BJ (cell line): ENCODE measurements around the gene CFAP54. TPM values are rescaled to one million over a fixed set of nuclear protein-coding genes. Genes with fewer than 3 reads are reported as not detected.
A peak's percentile ranks its signal among the peaks of the same experiment; 100 is the strongest.
"Not testable (repeated sequence)": the region's sequence is repeated elsewhere in the genome, so short reads cannot be mapped to it uniquely, and the experiment has no call there.

Experiments used
- CTCF ChIA-PET: fragments of 350-600 bp; formaldehyde crosslinking; extraction: SDS; loops from one replicate; lab custom pipeline; 2021; ENCODE audit warnings: antibody characterized with exemption, inconsistent platforms; lab: Yijun Ruan, JAX
- POLR2A ChIA-PET: fragments of 300-600 bp; sonication (Branson Sonifier 250); formaldehyde crosslinking; extraction: SDS; loops from one replicate; lab custom pipeline; 2021; ENCODE audit warnings: antibody characterized with exemption; lab: Charles Lee
- DNase-seq: peaks from one replicate; pipeline ENCODE4 v3.0.0-alpha.2; 2011; ENCODE audit warnings: low read depth
- H3K27me3 ChIP-seq: 2 replicates; pipeline ENCODE4 v1.6.0; 2011; ENCODE audit warnings: low read length; ENCODE audit not compliant: control insufficient read depth, insufficient read depth
- H3K36me3 ChIP-seq: 2 replicates; pipeline ENCODE4 v1.5.1; 2011; ENCODE audit warnings: low read length; ENCODE audit not compliant: control insufficient read depth, insufficient read depth
- H3K4me3 ChIP-seq: 2 replicates; pipeline ENCODE4 v1.5.1; 2011; ENCODE audit warnings: low read depth, mild to moderate bottlenecking, control low read depth, low read length
- polyA plus RNA-seq: library from polyadenylated mRNA; depleted of rRNA; stranded (reverse); fragments of >200 nt; gene quantifications from 2 replicates; pipeline ENCODE4 v1.2.3, GENCODE V29; 2011
- TF ChIP-seq, protein P1 (sequence below): IDR thresholded peaks from 2 replicates; pipeline ENCODE4 v1.5.1; 2011; ENCODE audit warnings: low read depth, mild to moderate bottlenecking, control low read depth, inconsistent platforms, low read length, moderate library complexity; ENCODE audit not compliant: insufficient read depth

Gene CFAP54
- polyA plus RNA-seq, 1 experiment = 0.38 TPM

DNA sequence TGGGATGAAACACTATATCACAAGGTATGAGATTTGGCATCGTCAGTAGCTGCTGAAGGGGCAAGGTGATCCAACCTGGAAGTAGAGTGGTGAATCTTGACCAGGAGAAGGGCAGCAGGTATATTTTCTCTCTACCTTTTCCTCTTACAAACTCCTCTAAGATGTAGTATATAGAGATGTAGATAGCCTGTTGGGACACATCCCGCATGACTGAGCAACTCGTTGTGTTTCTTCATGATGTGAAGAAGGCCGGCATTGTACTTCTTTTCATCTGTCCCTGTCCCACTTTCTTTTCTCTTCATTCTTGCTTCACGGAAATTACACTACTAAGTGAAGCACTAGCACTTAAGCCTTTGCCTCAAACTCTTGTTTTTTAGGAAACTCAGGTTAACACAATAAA lies 7.3 kb upstream of the CFAP54 start:
- ChIA-PET POLR2A (no interaction called here), CTCF (interaction anchor here (0.5 kb wide), 1 partner anchor 183 kb away, joined by 4 read pairs; no protein-coding TSS in a partner anchor)
- H3K27me3 ChIP-seq = no peaks in the 10 kb centered on the region
- H3K36me3 ChIP-seq = no peaks in the 10 kb centered on the region
- no peak overlapping the region for H3K4me3 ChIP-seq
- DNase-seq = no peak
- TF ChIP-seq, protein P1, sequence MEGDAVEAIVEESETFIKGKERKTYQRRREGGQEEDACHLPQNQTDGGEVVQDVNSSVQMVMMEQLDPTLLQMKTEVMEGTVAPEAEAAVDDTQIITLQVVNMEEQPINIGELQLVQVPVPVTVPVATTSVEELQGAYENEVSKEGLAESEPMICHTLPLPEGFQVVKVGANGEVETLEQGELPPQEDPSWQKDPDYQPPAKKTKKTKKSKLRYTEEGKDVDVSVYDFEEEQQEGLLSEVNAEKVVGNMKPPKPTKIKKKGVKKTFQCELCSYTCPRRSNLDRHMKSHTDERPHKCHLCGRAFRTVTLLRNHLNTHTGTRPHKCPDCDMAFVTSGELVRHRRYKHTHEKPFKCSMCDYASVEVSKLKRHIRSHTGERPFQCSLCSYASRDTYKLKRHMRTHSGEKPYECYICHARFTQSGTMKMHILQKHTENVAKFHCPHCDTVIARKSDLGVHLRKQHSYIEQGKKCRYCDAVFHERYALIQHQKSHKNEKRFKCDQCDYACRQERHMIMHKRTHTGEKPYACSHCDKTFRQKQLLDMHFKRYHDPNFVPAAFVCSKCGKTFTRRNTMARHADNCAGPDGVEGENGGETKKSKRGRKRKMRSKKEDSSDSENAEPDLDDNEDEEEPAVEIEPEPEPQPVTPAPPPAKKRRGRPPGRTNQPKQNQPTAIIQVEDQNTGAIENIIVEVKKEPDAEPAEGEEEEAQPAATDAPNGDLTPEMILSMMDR = no peak

DNA sequence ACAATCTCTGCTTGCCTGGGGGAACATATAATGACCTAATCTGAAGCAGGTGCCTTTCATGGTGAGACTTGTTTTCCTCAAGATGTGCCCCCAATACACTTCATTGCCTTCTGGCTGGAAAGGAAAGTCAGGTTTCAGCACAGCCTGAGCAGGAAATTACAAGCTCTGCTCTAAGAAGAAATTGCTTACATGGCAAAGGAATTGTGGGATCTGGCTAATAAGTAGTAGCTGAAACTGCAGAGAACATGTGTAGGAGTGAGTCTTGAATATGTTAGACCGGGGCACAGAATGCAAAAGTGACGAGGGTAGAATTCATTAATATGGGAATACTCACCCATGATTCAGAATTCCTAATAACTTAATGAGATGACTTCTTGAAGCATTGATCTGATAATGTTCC lies 6.3 kb upstream of the CFAP54 start:
- ChIA-PET POLR2A (no interaction called here), CTCF (interaction anchor here (0.6 kb wide), 1 partner anchor 248 kb away, joined by 3 read pairs; no protein-coding TSS in a partner anchor)
- TF ChIP-seq, protein P1 = no peak
- H3K4me3 ChIP-seq = no peak overlapping the region
- H3K36me3 ChIP-seq = no peaks in the 10 kb centered on the region
- H3K27me3 ChIP-seq = no peaks in the 10 kb centered on the region
- no peak for DNase-seq

DNA sequence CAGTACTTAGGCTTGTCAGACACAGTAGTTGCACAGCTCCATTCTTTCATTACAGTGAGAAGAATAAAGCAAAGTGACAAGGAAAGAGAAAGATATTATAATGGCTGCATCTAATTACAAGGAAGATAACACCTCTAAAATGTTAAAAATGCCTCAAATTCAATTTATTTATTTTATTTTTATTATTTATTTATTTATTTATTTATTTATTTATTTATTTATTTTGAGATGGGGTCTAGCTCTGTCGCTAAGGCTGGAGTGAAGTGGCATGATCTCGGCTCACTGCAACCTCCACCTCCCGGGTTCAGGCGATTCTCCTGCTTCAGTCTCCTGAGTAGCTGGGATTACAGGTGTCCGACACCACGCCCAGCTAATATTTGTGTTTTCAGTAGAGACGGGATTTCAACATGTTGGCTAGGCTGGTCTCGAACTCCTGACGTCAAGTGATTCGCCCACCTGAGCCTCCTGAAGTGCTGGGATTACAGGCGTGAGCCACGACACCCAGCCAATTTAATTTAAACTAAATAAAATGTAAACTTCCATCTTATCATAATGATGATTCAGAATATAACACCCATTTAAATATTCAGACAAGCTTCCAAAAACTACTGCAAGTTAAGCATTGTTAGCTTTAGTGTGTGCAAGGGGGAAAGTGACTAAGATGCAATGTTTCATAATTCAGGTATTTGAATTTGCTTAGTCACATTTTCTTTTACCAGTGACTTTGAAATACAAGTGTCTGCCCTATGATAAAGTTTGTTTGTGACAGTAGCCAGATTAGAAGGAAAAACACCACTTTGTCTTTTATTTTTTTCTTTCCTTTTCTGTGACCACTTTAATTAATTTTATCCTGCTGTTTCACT lies 2.4 kb upstream of the CFAP54 start:
- DNase-seq = peak; percentile 39
- no peaks in the 10 kb centered on the region for H3K27me3 ChIP-seq
- H3K4me3 ChIP-seq = no peak overlapping the region
- H3K36me3 ChIP-seq = no peaks in the 10 kb centered on the region
- CTCF ChIA-PET = interaction anchor here (0.7 to 1.3 kb wide), 4 partner anchors 25 to 243 kb away, joined by 3 to 6 read pairs (median 4); partner anchors contain the start of gene CDK17
- TF ChIP-seq, protein P1 = no peak
- POLR2A ChIA-PET = interaction anchor here (0.7 kb wide), 1 partner anchor 1851 kb away, joined by 4 read pairs; no protein-coding TSS in a partner anchor

DNA sequence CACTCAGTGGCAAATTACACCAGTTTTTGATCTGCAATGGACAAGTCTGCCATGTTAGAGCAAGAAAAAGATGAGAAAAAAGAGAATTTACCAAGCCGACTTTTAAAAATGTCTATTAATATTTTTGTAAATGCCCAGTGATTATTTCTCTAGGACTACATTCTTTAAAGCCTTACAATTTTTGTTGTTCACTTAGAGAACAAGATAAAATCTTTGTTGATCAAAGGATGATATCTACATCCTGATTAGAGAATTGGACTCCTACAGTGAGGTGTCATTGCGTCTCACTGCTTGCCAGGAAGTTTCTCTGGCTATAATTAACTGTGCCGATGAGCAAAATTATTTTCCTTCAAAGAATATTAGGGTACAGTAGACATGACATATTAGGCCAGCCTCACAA lies 1.7 kb upstream of the CFAP54 start:
- Histone ChIP-seq H3K36me3 (no peaks in the 10 kb centered on the region), H3K27me3 (no peaks in the 10 kb centered on the region), H3K4me3 (no peak overlapping the region)
- DNase-seq = no peak
- TF ChIP-seq, protein P1 = no peak
- ChIA-PET CTCF (interaction anchor here (0.7 to 1.3 kb wide), 4 partner anchors 25 to 86 kb away, joined by 3 to 6 read pairs (median 4); partner anchors contain the start of gene CDK17), POLR2A (no interaction called here)

DNA sequence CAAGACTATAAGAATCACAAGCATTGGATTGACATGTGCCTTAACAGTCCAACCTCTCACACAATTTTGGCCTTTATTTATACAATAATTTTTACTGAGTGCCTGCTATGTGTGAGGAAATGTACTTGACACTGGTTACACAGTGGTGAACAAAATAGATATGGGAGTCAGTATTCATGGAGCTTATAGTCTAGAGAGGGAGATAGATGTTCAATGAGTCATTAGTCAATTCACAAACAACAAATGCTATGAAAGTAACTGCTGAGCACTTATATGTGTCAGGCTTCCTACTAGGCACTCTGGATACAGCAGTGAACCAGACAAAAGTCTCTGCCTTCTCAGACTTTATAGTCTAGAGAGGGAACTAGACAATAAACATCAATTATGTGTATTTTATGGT lies 3.7 kb downstream of the CFAP54 start:
- POLR2A ChIA-PET = no interaction called here
- H3K27me3 ChIP-seq = no peaks in the 10 kb centered on the region
- TF ChIP-seq, protein P1 = no peak
- no peak for DNase-seq
- CTCF ChIA-PET = interaction anchor here (0.9 to 1.4 kb wide), 3 partner anchors 13 to 123 kb away, joined by 3 read pairs; no protein-coding TSS in a partner anchor
- H3K4me3 ChIP-seq = no peak overlapping the region
- H3K36me3 ChIP-seq = no peaks in the 10 kb centered on the region

DNA sequence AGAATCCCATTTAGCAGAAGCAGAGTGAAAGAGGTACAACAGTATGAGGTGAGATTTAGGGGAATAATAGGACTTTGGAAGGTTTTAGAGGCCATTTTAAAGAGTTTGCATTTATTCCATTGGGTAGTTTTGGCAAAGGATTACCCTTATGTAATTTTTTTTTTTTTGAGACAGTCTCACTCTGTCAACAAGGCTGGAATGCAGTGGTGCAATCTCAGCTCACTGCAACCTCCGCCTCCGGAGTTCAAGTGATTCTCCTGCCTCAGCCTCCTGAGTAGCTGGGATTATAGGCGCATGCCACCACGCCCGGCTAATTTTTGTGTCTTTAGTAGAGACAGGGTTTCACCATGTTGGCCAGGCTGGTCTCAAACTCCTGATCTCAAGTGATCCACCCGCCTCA lies 4.8 kb downstream of the CFAP54 start:
- DNase-seq, POLR2A ChIA-PET, H3K36me3 ChIP-seq, H3K4me3 ChIP-seq, H3K27me3 ChIP-seq: not testable (repeated sequence)
- CTCF ChIA-PET = interaction anchor here (0.6 to 0.9 kb wide), 2 partner anchors 124 to 179 kb away, joined by 3 read pairs; no protein-coding TSS in a partner anchor
